ENCODE results near the gene ST3GAL3.

- TF ChIP-seq CTCF (IDR thresholded peaks at IDR 0.05; ENCODE audit: borderline replicate concordance, extremely low read depth, low read length, poor library complexity, severe bottlenecking) (no peak), EZH2 (IDR thresholded peaks at IDR 0.05; ENCODE audit: borderline replicate concordance, low read depth, low read length, severe bottlenecking) (no peak)
Observed at GRCh38 chr1:43879414-43879813, 172.1 kb downstream of the ST3GAL3 start.

Data from DND-41 (cell line).